GM23248 (cell line): ENCODE measurements around the gene RPS10.

Experiments
- EZH2 ChIP-seq: fragments of 200-600 bp; sonication (generic); IDR thresholded peaks from 2 replicates; pipeline ENCODE4 v1.6.1; 2018; ENCODE audit warnings: antibody characterized with exemption, mild to moderate bottlenecking; ENCODE audit not compliant: insufficient read depth, poor library complexity, severe bottlenecking
- EZH2phosphoT487 ChIP-seq: fragments of 200-600 bp; sonication (generic); IDR thresholded peaks from 2 replicates; pipeline ENCODE4 v1.6.1; 2018; ENCODE audit warnings: antibody characterized with exemption, moderate library complexity, mild to moderate bottlenecking, low read depth; ENCODE audit not compliant: insufficient read depth

GRCh38 chr6:34469499-34469898, 43.6 kb upstream of the RPS10 start:
- no peak for TF ChIP-seq EZH2
- no peak for TF ChIP-seq EZH2phosphoT487
